ENCODE data around the gene PTGIS. TPM values are rescaled to one million over a fixed set of nuclear protein-coding genes. Genes with fewer than 3 reads are reported as not detected.

The PTGIS gene
- total RNA-seq, 1 experiment from 2014 or later = 20.0 TPM

GRCh38 chr20:49475292-49476015 is 92.5 kb downstream of the PTGIS start:
- Histone ChIP-seq H3K9me3 (ENCODE audit: control insufficient read depth, low read depth, low read length) (no peaks in the 10 kb centered on the region), H4K20me1 (ENCODE audit: control insufficient read depth, insufficient read depth, insufficient read length) (no peaks in the 10 kb centered on the region), H3K56ac (ENCODE audit: insufficient read length, low read depth, low read length) (no peak overlapping the region), H3K27ac (ENCODE audit: insufficient read length, low read depth, low read length) (no peak overlapping the region), H2BK12ac (ENCODE audit: insufficient read length, low read depth, low read length) (no peak overlapping the region), H3K79me1 (ENCODE audit: insufficient read depth, low read depth, low read length, poor library complexity, severe bottlenecking) (no peaks in the 10 kb centered on the region), H3K4ac (ENCODE audit: low read depth, low read length) (no peak overlapping the region), H3K9ac (ENCODE audit: extremely low read depth, insufficient read length, low read length) (no peak overlapping the region), H3K23ac (ENCODE audit: insufficient read length, low read depth, low read length) (no peak overlapping the region), H4K8ac (replicated peaks; ENCODE audit: insufficient read length, low read depth, low read length) (no peak overlapping the region), H2AFZ (ENCODE audit: low read length) (no peak overlapping the region), H3K4me2 (ENCODE audit: insufficient read depth, insufficient read length, low read length) (no peak overlapping the region), H2BK5ac (ENCODE audit: insufficient read length, low read length) (no peak overlapping the region), H3K27me3 (ENCODE audit: insufficient read depth, low read length) (no peaks in the 10 kb centered on the region), H3K23me2 (ENCODE audit: insufficient read length, low read depth, low read length, poor library complexity, severe bottlenecking) (no peaks in the 10 kb centered on the region), H3K4me1 (ENCODE audit: insufficient read depth, low read length) (no peaks in the 10 kb centered on the region), H3T11ph (ENCODE audit: low read length) (no peak overlapping the region), H3K14ac (ENCODE audit: insufficient read depth, low read length) (no peak overlapping the region), H3K18ac (ENCODE audit: insufficient read length, low read depth, low read length) (no peak overlapping the region), H4K91ac (ENCODE audit: insufficient read length, low read depth, low read length) (no peak overlapping the region), H4K5ac (ENCODE audit: insufficient read length, low read depth, low read length) (no peak overlapping the region), H2AK5ac (ENCODE audit: insufficient read length, low read length) (no peak overlapping the region), H3K79me2 (ENCODE audit: insufficient read depth, low read length) (no peaks in the 10 kb centered on the region), H2BK120ac (ENCODE audit: low read depth, low read length, poor library complexity, severe bottlenecking) (no peak overlapping the region), H2BK15ac (ENCODE audit: low read depth, low read length) (no peak overlapping the region), H2BK20ac (ENCODE audit: low read depth, low read length, poor library complexity, severe bottlenecking) (no peak overlapping the region)
- TF ChIP-seq CTCF (conservative IDR thresholded peaks at IDR 0.05) = no peak
- H3K36me3 Mint-ChIP-seq (ENCODE audit: insufficient read depth in 1 of 3, low read depth in 3 of 3) = no peaks in the 10 kb centered on the region
- no peaks in the 10 kb centered on the region; a peak in 1 of 5 replicates for H3K9me3 Mint-ChIP-seq
- WGBS (ENCODE audit: extremely low coverage, insufficient read length, low lambda C conversion rate) = no CpG with 5 or more reads among the region's 6 CpGs
- no peak for DNase-seq
- H3K4me1 Mint-ChIP-seq = peaks cover 4 to 16% of the 10 kb centered on the region in 2 experiments; a peak in 3 of 4 replicates
- H3K27ac Mint-ChIP-seq = no peak overlapping the region
- no peak overlapping the region for H3K4me3 Mint-ChIP-seq
- peaks cover 3% of the 10 kb centered on the region for H3K27me3 Mint-ChIP-seq (ENCODE audit: low read depth)

All from H9 (cell line).